ENCODE measurements around the gene TSPEAR.

DNA sequence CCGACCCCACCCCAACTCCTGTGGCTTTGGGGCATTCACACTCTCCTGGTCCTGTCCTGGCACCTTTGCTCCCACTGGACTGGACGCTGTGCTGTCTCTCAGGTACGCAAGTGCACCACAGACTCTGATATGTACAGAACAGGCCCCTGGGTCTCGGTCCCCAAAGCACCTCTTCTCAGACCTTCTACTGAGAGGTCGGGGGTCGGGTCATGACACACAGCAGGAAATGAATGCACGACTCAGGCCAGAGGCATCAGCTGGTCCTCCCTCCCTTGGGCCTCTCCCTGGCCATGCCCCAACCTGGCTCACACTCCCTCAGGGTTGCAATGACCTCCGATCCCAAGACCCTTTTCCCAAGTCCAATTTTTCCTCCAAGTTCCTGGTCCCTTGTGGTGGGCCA lies 16.2 kb downstream of the TSPEAR start:
- TF ChIP-seq CTCF (IDR thresholded peaks at IDR 0.05) (no peak), POLR2AphosphoS5 (IDR thresholded peaks at IDR 0.05) (no peak), POLR2A (IDR thresholded peaks at IDR 0.05) (no peak)
